Measurements from ENCODE around the gene FRYL. TPM values are rescaled to one million over a fixed set of nuclear protein-coding genes. Genes with fewer than 3 reads are reported as not detected.

The FRYL gene
- total RNA-seq, 1 experiment from 2014 or later: 29.9 TPM

GRCh38 chr4:48556268-48556667 is 223.8 kb downstream of the FRYL start:
- Histone ChIP-seq H3K79me2 (ENCODE audit: low read length) (no peaks in the 10 kb centered on the region), H3K9ac (ENCODE audit: low read length) (no peak overlapping the region), H3K27me3 (ENCODE audit: low read length) (no peaks in the 10 kb centered on the region), H3K36me3 (ENCODE audit: low read depth, low read length) (peaks cover 4% of the 10 kb centered on the region; the same call in 1 of the 2 replicates), H3K27ac (ENCODE audit: low read length) (no peak overlapping the region), H2AFZ (ENCODE audit: low read length) (no peak overlapping the region), H3F3A (ENCODE audit: low read length, unreplicated experiment) (no peaks in the 10 kb centered on the region), H3K4me1 (ENCODE audit: insufficient read depth, low read length) (no peaks in the 10 kb centered on the region), H3K9me3 (ENCODE audit: low read length) (no peaks in the 10 kb centered on the region), H3K4me2 (ENCODE audit: low read length) (no peak overlapping the region), H4K20me1 (ENCODE audit: low read length) (no peaks in the 10 kb centered on the region), H3K4me3 (ENCODE audit: low read length) (no peak overlapping the region), H3K9me2 (replicated peaks; ENCODE audit: low read length) (no peaks in the 10 kb centered on the region)
- ChIA-PET POLR2A (ENCODE audit: unreplicated experiment) (no interaction called here), CTCF (no interaction called here)
- DNase-seq (no peak), ATAC-seq (no peak)
- intact Hi-C loops (cut with micrococcal nuclease): no loop called here
- no TSS peak for BruUV-seq (replicated peaks)
- TF ChIP-seq EZH2 (IDR thresholded peaks at IDR 0.05; ENCODE audit: low read length, unreplicated experiment) (no peak), EZH2phosphoT487 (IDR thresholded peaks at IDR 0.05; ENCODE audit: borderline replicate concordance, low read length) (no peak), CTCF (conservative IDR thresholded peaks at IDR 0.05; ENCODE audit: low read depth, low read length) (no peak)

- Histone ChIP-seq H3K27ac (ENCODE audit: low read length) (no peak overlapping the region), H3K79me2 (ENCODE audit: low read length) (no peaks in the 10 kb centered on the region), H3K9me2 (replicated peaks; ENCODE audit: low read length) (no peaks in the 10 kb centered on the region), H2AFZ (ENCODE audit: low read length) (no peak overlapping the region), H3K27me3 (ENCODE audit: low read length) (no peaks in the 10 kb centered on the region), H3F3A (ENCODE audit: low read length, unreplicated experiment) (no peaks in the 10 kb centered on the region), H3K36me3 (ENCODE audit: low read depth, low read length) (peaks cover 4% of the 10 kb centered on the region; the same call in 1 of the 2 replicates), H3K9ac (ENCODE audit: low read length) (no peak overlapping the region), H3K4me1 (ENCODE audit: insufficient read depth, low read length) (no peaks in the 10 kb centered on the region), H4K20me1 (ENCODE audit: low read length) (no peaks in the 10 kb centered on the region), H3K9me3 (ENCODE audit: low read length) (no peaks in the 10 kb centered on the region), H3K4me3 (ENCODE audit: low read length) (no peak overlapping the region), H3K4me2 (ENCODE audit: low read length) (no peak overlapping the region)
- intact Hi-C loops (cut with micrococcal nuclease): no loop called here
- ATAC-seq: no peak
- ChIA-PET CTCF (no interaction called here), POLR2A (ENCODE audit: unreplicated experiment) (no interaction called here)
- TF ChIP-seq CTCF (conservative IDR thresholded peaks at IDR 0.05; ENCODE audit: low read depth, low read length) (no peak), EZH2phosphoT487 (IDR thresholded peaks at IDR 0.05; ENCODE audit: borderline replicate concordance, low read length) (no peak), EZH2 (IDR thresholded peaks at IDR 0.05; ENCODE audit: low read length, unreplicated experiment) (no peak)
- BruUV-seq (replicated peaks): no TSS peak
- no peak for DNase-seq
Measured at GRCh38 chr4:48554606-48555005, 225.5 kb downstream of the FRYL start.

- H3K4me3 ChIP-seq (ENCODE audit: low read length): no peak overlapping the region
- CTCF ChIA-PET: no interaction called here
- POLR2A ChIA-PET (ENCODE audit: unreplicated experiment): no interaction called here
- no peaks in the 10 kb centered on the region for H3K9me3 ChIP-seq (ENCODE audit: low read length)
- H3K4me2 ChIP-seq (ENCODE audit: low read length): no peak overlapping the region
- H3K27ac ChIP-seq (ENCODE audit: low read length): no peak overlapping the region
- intact Hi-C loops (cut with micrococcal nuclease): no loop called here
- no peaks in the 10 kb centered on the region for H3F3A ChIP-seq (ENCODE audit: low read length, unreplicated experiment)
- H3K79me2 ChIP-seq (ENCODE audit: low read length): no peaks in the 10 kb centered on the region
- BruUV-seq (replicated peaks): no TSS peak
- no peaks in the 10 kb centered on the region for H3K9me2 ChIP-seq (replicated peaks; ENCODE audit: low read length)
- H4K20me1 ChIP-seq (ENCODE audit: low read length): no peaks in the 10 kb centered on the region
- H3K36me3 ChIP-seq (ENCODE audit: low read depth, low read length): peaks cover 4% of the 10 kb centered on the region; the same call in 1 of the 2 replicates
- ATAC-seq (no peak), DNase-seq (no peak)
- no peaks in the 10 kb centered on the region for H3K27me3 ChIP-seq (ENCODE audit: low read length)
- H3K9ac ChIP-seq (ENCODE audit: low read length): no peak overlapping the region
- no peak for TF ChIP-seq CTCF (conservative IDR thresholded peaks at IDR 0.05; ENCODE audit: low read depth, low read length)
- no peak for TF ChIP-seq EZH2 (IDR thresholded peaks at IDR 0.05; ENCODE audit: low read length, unreplicated experiment)
- TF ChIP-seq EZH2phosphoT487 (IDR thresholded peaks at IDR 0.05; ENCODE audit: borderline replicate concordance, low read length): no peak
- no peaks in the 10 kb centered on the region for H3K4me1 ChIP-seq (ENCODE audit: insufficient read depth, low read length)
- no peak overlapping the region for H2AFZ ChIP-seq (ENCODE audit: low read length)
Measured at GRCh38 chr4:48553720-48554119, 226.4 kb downstream of the FRYL start.

Data from PC-3 (cell line).